Upper lobe of right lung (tissue), 1 donor: ENCODE measurements around the gene ANKRD62. TPM values are rescaled to one million over a fixed set of nuclear protein-coding genes. Genes with fewer than 3 reads are reported as not detected.

Experiments
- ATAC-seq: fragments of 200-7000 bp; cut with Tn5 transposase; one replicate; pipeline ENCODE4 v1.9.1; 2020; ENCODE audit warnings: mild to moderate bottlenecking, moderate library complexity
- DNase-seq: peaks from one replicate; pipeline ENCODE4 v3.0.0-alpha.2; 2020
- H3K27ac ChIP-seq: fragments of 200-600 bp; one replicate; pipeline ENCODE4 v1.8.0; 2022
- H3K27me3 ChIP-seq: fragments of 200-600 bp; one replicate; pipeline ENCODE4 v1.8.0; 2022; ENCODE audit warnings: mild to moderate bottlenecking
- H3K36me3 ChIP-seq: fragments of 200-600 bp; one replicate; pipeline ENCODE4 v1.8.0; 2022
- H3K4me1 ChIP-seq: fragments of 200-600 bp; one replicate; pipeline ENCODE4 v1.8.0; 2022
- H3K4me3 ChIP-seq: fragments of 200-600 bp; one replicate; pipeline ENCODE4 v1.8.0; 2022; ENCODE audit warnings: mild to moderate bottlenecking
- H3K9me3 ChIP-seq: fragments of 200-600 bp; one replicate; pipeline ENCODE4 v1.8.0; 2022
- CTCF ChIP-seq: fragments of 200-600 bp; IDR thresholded peaks from one replicate; pipeline ENCODE4 v1.8.0; 2022; ENCODE audit warnings: antibody characterized with exemption
- intact Hi-C: fragments of 100-400 bp; cut with DNase I; formaldehyde crosslinking; loops from one replicate; pipeline ENCODE4 v1.11.0; 2022
- total RNA-seq: library from RNA; stranded (reverse); fragmentation: NEBNext Ultra II Directional; extraction: Animal tissue kit (Norgen Biotek cat#: 25700); gene quantifications from one replicate; pipeline ENCODE4 v1.2.1, GENCODE V29; 2021
- donor health status: DM: no; HTN: yes; CAD: no; lungs with severe emphysema.

Gene ANKRD62
- total RNA-seq, 1 donor from 2014 or later = 0.12 TPM

GRCh38 chr18:12056884-12057402, 36.7 kb upstream of the ANKRD62 start:
- Histone ChIP-seq H3K36me3 (no peaks in the 10 kb centered on the region), H3K4me3 (no peak overlapping the region), H3K27ac (no peak overlapping the region), H3K4me1 (no peaks in the 10 kb centered on the region), H3K27me3 (no peaks in the 10 kb centered on the region), H3K9me3 (no peaks in the 10 kb centered on the region)
- intact Hi-C loops = no loop called here
- ATAC-seq = no peak
- no peak for DNase-seq
- no peak for TF ChIP-seq CTCF

- no peak for DNase-seq
These were observed 36.1 kb upstream of the ANKRD62 start for GRCh38 chr18:12057419-12058039.

GRCh38 chr18:12059334-12060181, 34.1 kb upstream of the ANKRD62 start:
- DNase-seq = no peak
- no peak overlapping the region for H3K4me3 ChIP-seq
- intact Hi-C loops = no loop called here
- peak; percentile 6 for ATAC-seq
- TF ChIP-seq CTCF = no peak
- H3K27me3 ChIP-seq = no peaks in the 10 kb centered on the region
- no peaks in the 10 kb centered on the region for H3K9me3 ChIP-seq
- no peaks in the 10 kb centered on the region for H3K36me3 ChIP-seq
- no peak overlapping the region for H3K27ac ChIP-seq
- no peaks in the 10 kb centered on the region for H3K4me1 ChIP-seq

More at GRCh38 chr18:12057419-12058039, 36.1 kb upstream of the ANKRD62 start:
- intact Hi-C loops = no loop called here
- no peaks in the 10 kb centered on the region for H3K4me1 ChIP-seq
- H3K27me3 ChIP-seq = no peaks in the 10 kb centered on the region
- H3K4me3 ChIP-seq = no peak overlapping the region
- H3K9me3 ChIP-seq = no peaks in the 10 kb centered on the region
- no peak overlapping the region for H3K27ac ChIP-seq
- ATAC-seq = no peak
- H3K36me3 ChIP-seq = no peaks in the 10 kb centered on the region
- TF ChIP-seq CTCF = no peak

- no peaks in the 10 kb centered on the region for H3K4me1 ChIP-seq
- no peak for TF ChIP-seq CTCF
- no peaks in the 10 kb centered on the region for H3K36me3 ChIP-seq
- H3K27me3 ChIP-seq = no peaks in the 10 kb centered on the region
- H3K4me3 ChIP-seq = no peak overlapping the region
- H3K27ac ChIP-seq = no peak overlapping the region
- DNase-seq (no peak), ATAC-seq (no peak)
- intact Hi-C loops = no loop called here
- H3K9me3 ChIP-seq = no peaks in the 10 kb centered on the region
These were observed 33.3 kb upstream of the ANKRD62 start for GRCh38 chr18:12060182-12060870.

- H3K27me3 ChIP-seq = no peaks in the 10 kb centered on the region
- H3K4me1 ChIP-seq = no peaks in the 10 kb centered on the region
- no peak overlapping the region for H3K4me3 ChIP-seq
- no peaks in the 10 kb centered on the region for H3K36me3 ChIP-seq
- intact Hi-C loops = no loop called here
- no peak for DNase-seq
- no peak overlapping the region for H3K27ac ChIP-seq
- H3K9me3 ChIP-seq = no peaks in the 10 kb centered on the region
- no peak for ATAC-seq
- no peak for TF ChIP-seq CTCF
These were observed 32.0 kb upstream of the ANKRD62 start for GRCh38 chr18:12061685-12062084.
